HCT116 (cell line): ENCODE data around the gene MKI67. TPM values are rescaled to one million over a fixed set of nuclear protein-coding genes. Genes with fewer than 3 reads are reported as not detected.

Experiments
- ATAC-seq: fragments of 200-7000 bp; cut with Tn5 transposase; 2 replicates; pipeline ENCODE4 v1.9.1; 2020; ENCODE audit warnings: mild to moderate bottlenecking, moderate library complexity
- BruUV-seq: library from RNA; stranded (reverse); fragments of 400-500 nt; replicated peaks from 2 replicates; lab custom pipeline; 2021; lab: Mats Ljungman, UMichigan
- CTCF ChIA-PET: fragments of 300-600 bp; sonication (Branson Sonifier 250); formaldehyde crosslinking; loops from one replicate; lab custom pipeline; 2021; ENCODE audit warnings: antibody characterized with exemption; lab: Charles Lee
- POLR2A ChIA-PET: fragments of 300-600, 350-600 bp; sonication (Branson Sonifier 250); formaldehyde crosslinking; loops from one replicate; lab custom pipeline; 2021; ENCODE audit warnings: antibody characterized with exemption; lab: Charles Lee
- RAD21 ChIA-PET, 2 experiments: fragments of 300-600 bp; sonication (Branson Sonifier 250); formaldehyde crosslinking; loops; one replicate each; lab custom pipeline; 2023; ENCODE audit warnings: low total read pairs in 2 of 2; ENCODE audit not compliant: uncharacterized antibody in 2 of 2, unreplicated experiment in 2 of 2, low non-redundant PET in 1 of 2; lab: Charles Lee
- DNase-seq: peaks from one replicate; pipeline ENCODE4 v3.0.0-alpha.2; 2010; ENCODE audit warnings: low read depth, low spot score
- H2AFZ ChIP-seq: fragments of 200-600 bp; shearing (Covaris generic), sonication (generic); 2 replicates; pipeline ENCODE4 v1.6.1; 2017; ENCODE audit warnings: low read depth, mixed run types, mixed read lengths, antibody characterized with exemption, low read length; ENCODE audit not compliant: poor library complexity, severe bottlenecking
- H3K27ac ChIP-seq: 2 replicates; pipeline ENCODE4 v1.5.1; 2012; ENCODE audit warnings: low read depth, low read length
- H3K27me3 ChIP-seq: fragments of 200-600 bp; sonication (generic); 2 replicates; pipeline ENCODE4 v1.6.1; 2016; ENCODE audit warnings: mixed run types, low read length, mixed read lengths; ENCODE audit not compliant: insufficient read depth
- H3K36me3 ChIP-seq, 2 experiments: fragments of 200-500 bp in 1 of 2; fragments of 200-600 bp in 1 of 2; sonication (Bioruptor generic) in 1 of 2; sonication (generic) in 1 of 2; 2 replicates each; pipeline versions ENCODE4 v1.5.1 to v1.6.1; 2014 to 2016; ENCODE audit warnings: low read length in 2 of 2, inconsistent platforms in 1 of 2, mixed read lengths in 1 of 2, mixed run types in 1 of 2; ENCODE audit not compliant: insufficient read depth in 2 of 2, control insufficient read depth in 1 of 2
- H3K4me1 ChIP-seq, 2 experiments: fragments of 200-600 bp in 1 of 2; sonication (generic) in 1 of 2; 2 replicates each; pipeline versions ENCODE4 v1.5.1 to v1.6.1; 2012 to 2017; ENCODE audit warnings: low read length in 2 of 2, inconsistent platforms in 1 of 2, mild to moderate bottlenecking in 1 of 2, mixed read lengths in 1 of 2, mixed run types in 1 of 2, moderate library complexity in 1 of 2; ENCODE audit not compliant: insufficient read depth in 2 of 2, control insufficient read depth in 1 of 2
- H3K4me2 ChIP-seq: fragments of 200-600 bp; sonication (generic); 2 replicates; pipeline ENCODE4 v1.6.1; 2017; ENCODE audit warnings: mixed run types, low read length, mixed read lengths
- H3K4me3 ChIP-seq, 2 experiments: fragments of 200-600 bp in 1 of 2; sonication (generic) in 1 of 2; replicated peaks in 1 of 2; 2 replicates each; pipeline ENCODE4 v1.5.1; 2011 to 2016; ENCODE audit warnings: low read length in 2 of 2, control low read depth in 1 of 2, low read depth in 1 of 2, mild to moderate bottlenecking in 1 of 2, mixed read lengths in 1 of 2, mixed run types in 1 of 2
- H3K79me2 ChIP-seq: fragments of 200-600 bp; sonication (generic); 2 replicates; pipeline ENCODE4 v1.6.1; 2017; ENCODE audit warnings: mild to moderate bottlenecking, mixed run types, low read length, moderate library complexity, mixed read lengths; ENCODE audit not compliant: insufficient read depth
- H3K9ac ChIP-seq: fragments of 200-600 bp; sonication (generic); 2 replicates; pipeline ENCODE4 v1.6.1; 2016; ENCODE audit warnings: low read length, mixed read lengths
- H3K9me2 ChIP-seq: fragments of 200-600 bp; sonication (generic), shearing (Covaris generic); 2 replicates; pipeline ENCODE4 v1.6.1; 2017; ENCODE audit warnings: mixed run types, mild to moderate bottlenecking, moderate library complexity; ENCODE audit not compliant: insufficient read depth
- H3K9me3 ChIP-seq, 2 experiments: fragments of 200-500 bp in 1 of 2; fragments of 200-600 bp in 1 of 2; sonication (Bioruptor generic) in 1 of 2; sonication (generic) in 1 of 2; 2 replicates each; pipeline ENCODE4 v1.6.1; 2014 to 2017; ENCODE audit warnings: low read length in 2 of 2, mixed read lengths in 2 of 2, inconsistent platforms in 1 of 2, low read depth in 1 of 2, mild to moderate bottlenecking in 1 of 2, mixed run types in 1 of 2, moderate library complexity in 1 of 2; ENCODE audit not compliant: control insufficient read depth in 1 of 2, insufficient read depth in 1 of 2
- H4K20me1 ChIP-seq: fragments of 200-600 bp; sonication (generic), shearing (Covaris generic); 2 replicates; pipeline ENCODE4 v1.6.1; 2017; ENCODE audit warnings: mixed run types, mild to moderate bottlenecking, moderate library complexity; ENCODE audit not compliant: insufficient read depth
- CBX3 ChIP-seq: IDR thresholded peaks from 2 replicates; pipeline ENCODE4 v1.6.1; 2012; ENCODE audit warnings: low read depth
- CEBPB ChIP-seq: IDR thresholded peaks from 2 replicates; pipeline ENCODE4 v1.6.1; 2012; ENCODE audit warnings: low read depth
- FOSL1 ChIP-seq: IDR thresholded peaks from 2 replicates; pipeline ENCODE4 v1.6.1; 2012; ENCODE audit warnings: low read depth
- RAD21 ChIP-seq: IDR thresholded peaks from 2 replicates; pipeline ENCODE4 v1.6.1; 2012; ENCODE audit warnings: low read depth, mild to moderate bottlenecking
- intact Hi-C: fragments of 100-400 bp; cut with micrococcal nuclease; formaldehyde crosslinking; loops from 2 replicates; pipeline ENCODE4 v1.10.0; 2022
- total RNA-seq: library from RNA; stranded (reverse); gene quantifications from one replicate; pipeline ENCODE4 v1.2.1, GENCODE V29; 2021; ENCODE audit not compliant: unreplicated experiment
- TF ChIP-seq, protein P1 (sequence below): IDR thresholded peaks from 2 replicates; pipeline ENCODE4 v1.6.1; 2012
- TF ChIP-seq, protein P2 (sequence below): IDR thresholded peaks from 2 replicates; pipeline ENCODE4 v1.6.1; 2012; ENCODE audit warnings: low read depth
- TF ChIP-seq, protein P3 (sequence below): IDR thresholded peaks from 2 replicates; pipeline ENCODE4 v1.6.1; 2011; ENCODE audit warnings: mild to moderate bottlenecking, low read length, moderate library complexity; ENCODE audit not compliant: insufficient replicate concordance; ENCODE audit errors: extremely low read depth
- TF ChIP-seq, protein P4 (sequence below): IDR thresholded peaks from 2 replicates; pipeline ENCODE4 v1.6.1; 2012

Gene MKI67
- total RNA-seq, 1 experiment from 2014 or later, result 202 TPM

DNA sequence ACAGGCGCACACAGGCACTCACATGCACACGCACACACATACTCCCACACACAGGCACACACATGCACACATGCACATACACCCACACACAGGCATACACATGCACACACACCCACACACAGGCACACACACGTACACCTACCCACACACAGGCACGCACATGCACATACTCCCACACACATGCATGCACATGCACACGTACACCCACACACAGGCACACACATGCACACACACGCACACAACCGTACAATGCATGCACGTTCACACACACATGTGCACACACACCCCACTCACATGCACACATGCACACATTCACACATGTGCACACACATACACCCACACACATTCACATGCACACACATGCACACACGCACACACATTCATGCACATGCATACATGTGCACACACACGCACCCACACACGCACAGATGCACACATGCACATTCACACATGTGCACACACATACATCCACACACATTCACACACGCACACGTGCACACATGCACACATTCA lies 59.3 kb downstream of the MKI67 start:
- DNase-seq (no peak), ATAC-seq (no peak)
- H3K79me2 ChIP-seq, result no peaks in the 10 kb centered on the region
- no peaks in the 10 kb centered on the region for H3K27me3 ChIP-seq
- intact Hi-C loops, result loop anchor here (5.0 kb wide), 1 partner anchor 575 kb away; no protein-coding TSS in a partner anchor
- H3K4me2 ChIP-seq, result no peak overlapping the region
- RAD21 ChIA-PET, result no interaction called here
- H3K4me1 ChIP-seq, result peaks cover 0 to 6% of the 10 kb centered on the region in 2 experiments; a peak in 1 of 4 replicates
- H2AFZ ChIP-seq, result no peak overlapping the region
- no peak overlapping the region for H3K27ac ChIP-seq
- no peaks in the 10 kb centered on the region for H3K9me3 ChIP-seq
- no TSS peak for BruUV-seq
- no peak overlapping the region for H3K4me3 ChIP-seq
- no peak overlapping the region for H3K9ac ChIP-seq
- no peaks in the 10 kb centered on the region for H4K20me1 ChIP-seq
- CTCF ChIA-PET, result no interaction called here
- H3K9me2 ChIP-seq, result no peaks in the 10 kb centered on the region
- H3K36me3 ChIP-seq, result no peaks in the 10 kb centered on the region; a peak in 1 of 4 replicates
- POLR2A ChIA-PET, result no interaction called here
- TF ChIP-seq RAD21 (no peak), CEBPB (no peak), FOSL1 (no peak), CBX3 (no peak)
- TF ChIP-seq, protein P1, sequence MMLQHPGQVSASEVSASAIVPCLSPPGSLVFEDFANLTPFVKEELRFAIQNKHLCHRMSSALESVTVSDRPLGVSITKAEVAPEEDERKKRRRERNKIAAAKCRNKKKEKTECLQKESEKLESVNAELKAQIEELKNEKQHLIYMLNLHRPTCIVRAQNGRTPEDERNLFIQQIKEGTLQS, result no peak
- TF ChIP-seq, protein P2, sequence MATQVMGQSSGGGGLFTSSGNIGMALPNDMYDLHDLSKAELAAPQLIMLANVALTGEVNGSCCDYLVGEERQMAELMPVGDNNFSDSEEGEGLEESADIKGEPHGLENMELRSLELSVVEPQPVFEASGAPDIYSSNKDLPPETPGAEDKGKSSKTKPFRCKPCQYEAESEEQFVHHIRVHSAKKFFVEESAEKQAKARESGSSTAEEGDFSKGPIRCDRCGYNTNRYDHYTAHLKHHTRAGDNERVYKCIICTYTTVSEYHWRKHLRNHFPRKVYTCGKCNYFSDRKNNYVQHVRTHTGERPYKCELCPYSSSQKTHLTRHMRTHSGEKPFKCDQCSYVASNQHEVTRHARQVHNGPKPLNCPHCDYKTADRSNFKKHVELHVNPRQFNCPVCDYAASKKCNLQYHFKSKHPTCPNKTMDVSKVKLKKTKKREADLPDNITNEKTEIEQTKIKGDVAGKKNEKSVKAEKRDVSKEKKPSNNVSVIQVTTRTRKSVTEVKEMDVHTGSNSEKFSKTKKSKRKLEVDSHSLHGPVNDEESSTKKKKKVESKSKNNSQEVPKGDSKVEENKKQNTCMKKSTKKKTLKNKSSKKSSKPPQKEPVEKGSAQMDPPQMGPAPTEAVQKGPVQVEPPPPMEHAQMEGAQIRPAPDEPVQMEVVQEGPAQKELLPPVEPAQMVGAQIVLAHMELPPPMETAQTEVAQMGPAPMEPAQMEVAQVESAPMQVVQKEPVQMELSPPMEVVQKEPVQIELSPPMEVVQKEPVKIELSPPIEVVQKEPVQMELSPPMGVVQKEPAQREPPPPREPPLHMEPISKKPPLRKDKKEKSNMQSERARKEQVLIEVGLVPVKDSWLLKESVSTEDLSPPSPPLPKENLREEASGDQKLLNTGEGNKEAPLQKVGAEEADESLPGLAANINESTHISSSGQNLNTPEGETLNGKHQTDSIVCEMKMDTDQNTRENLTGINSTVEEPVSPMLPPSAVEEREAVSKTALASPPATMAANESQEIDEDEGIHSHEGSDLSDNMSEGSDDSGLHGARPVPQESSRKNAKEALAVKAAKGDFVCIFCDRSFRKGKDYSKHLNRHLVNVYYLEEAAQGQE, result no peak
- TF ChIP-seq, protein P3, sequence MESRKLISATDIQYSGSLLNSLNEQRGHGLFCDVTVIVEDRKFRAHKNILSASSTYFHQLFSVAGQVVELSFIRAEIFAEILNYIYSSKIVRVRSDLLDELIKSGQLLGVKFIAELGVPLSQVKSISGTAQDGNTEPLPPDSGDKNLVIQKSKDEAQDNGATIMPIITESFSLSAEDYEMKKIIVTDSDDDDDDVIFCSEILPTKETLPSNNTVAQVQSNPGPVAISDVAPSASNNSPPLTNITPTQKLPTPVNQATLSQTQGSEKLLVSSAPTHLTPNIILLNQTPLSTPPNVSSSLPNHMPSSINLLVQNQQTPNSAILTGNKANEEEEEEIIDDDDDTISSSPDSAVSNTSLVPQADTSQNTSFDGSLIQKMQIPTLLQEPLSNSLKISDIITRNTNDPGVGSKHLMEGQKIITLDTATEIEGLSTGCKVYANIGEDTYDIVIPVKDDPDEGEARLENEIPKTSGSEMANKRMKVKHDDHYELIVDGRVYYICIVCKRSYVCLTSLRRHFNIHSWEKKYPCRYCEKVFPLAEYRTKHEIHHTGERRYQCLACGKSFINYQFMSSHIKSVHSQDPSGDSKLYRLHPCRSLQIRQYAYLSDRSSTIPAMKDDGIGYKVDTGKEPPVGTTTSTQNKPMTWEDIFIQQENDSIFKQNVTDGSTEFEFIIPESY, result no peak
- TF ChIP-seq, protein P4, sequence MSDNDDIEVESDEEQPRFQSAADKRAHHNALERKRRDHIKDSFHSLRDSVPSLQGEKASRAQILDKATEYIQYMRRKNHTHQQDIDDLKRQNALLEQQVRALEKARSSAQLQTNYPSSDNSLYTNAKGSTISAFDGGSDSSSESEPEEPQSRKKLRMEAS, result no peak
- TF ChIP-seq, all 23 proteins: peak for 0
